Prostate gland (tissue), 2 donors: Measurements from ENCODE around the gene KLHL29.

ENCODE experiments used
- CTCF ChIP-seq, 4 experiments: fragments of 200-600 bp in 2 of 4; fragments of 450-650 bp in 2 of 4; sonication (generic) in 2 of 4; IDR thresholded peaks; 1 replicate in 3 of 4; 2 replicates in 1 of 4; pipeline ENCODE4 v1.5.1; 2016 to 2019; ENCODE audit warnings: antibody characterized with exemption in 4 of 4, mild to moderate bottlenecking in 2 of 4, moderate library complexity in 2 of 4
- POLR2A ChIP-seq: fragments of 450-650 bp; IDR thresholded peaks from one replicate; pipeline ENCODE4 v1.6.1; 2016; ENCODE audit warnings: antibody characterized with exemption, mild to moderate bottlenecking
- POLR2AphosphoS5 ChIP-seq: sonication (generic); formaldehyde crosslinking; IDR thresholded peaks from one replicate; pipeline ENCODE4 v1.6.1; 2017; ENCODE audit warnings: antibody characterized with exemption

- TF ChIP-seq CTCF (IDR thresholded peaks at IDR 0.05) (no peak), POLR2A (no peak), POLR2AphosphoS5 (no peak)
These were observed 160.4 kb downstream of the KLHL29 start for GRCh38 chr2:23545396-23545795.
